Fibroblast of pulmonary artery (primary cell): ENCODE measurements around the gene DGKD.

ENCODE experiments used
- DNase-seq: peaks from one replicate; pipeline ENCODE4 v3.0.0-alpha.2; 2010; ENCODE audit warnings: low read depth
- H3K4me3 ChIP-seq: replicated peaks from 2 replicates; pipeline ENCODE4 v1.5.1; 2011; ENCODE audit warnings: low read depth, mild to moderate bottlenecking, control low read depth, low read length, moderate library complexity
- CTCF ChIP-seq: IDR thresholded peaks from 2 replicates; pipeline ENCODE4 v1.5.1; 2011; ENCODE audit warnings: mild to moderate bottlenecking, control low read depth, low read length, inconsistent platforms; ENCODE audit errors: missing control alignments

Gene DGKD

DNA sequence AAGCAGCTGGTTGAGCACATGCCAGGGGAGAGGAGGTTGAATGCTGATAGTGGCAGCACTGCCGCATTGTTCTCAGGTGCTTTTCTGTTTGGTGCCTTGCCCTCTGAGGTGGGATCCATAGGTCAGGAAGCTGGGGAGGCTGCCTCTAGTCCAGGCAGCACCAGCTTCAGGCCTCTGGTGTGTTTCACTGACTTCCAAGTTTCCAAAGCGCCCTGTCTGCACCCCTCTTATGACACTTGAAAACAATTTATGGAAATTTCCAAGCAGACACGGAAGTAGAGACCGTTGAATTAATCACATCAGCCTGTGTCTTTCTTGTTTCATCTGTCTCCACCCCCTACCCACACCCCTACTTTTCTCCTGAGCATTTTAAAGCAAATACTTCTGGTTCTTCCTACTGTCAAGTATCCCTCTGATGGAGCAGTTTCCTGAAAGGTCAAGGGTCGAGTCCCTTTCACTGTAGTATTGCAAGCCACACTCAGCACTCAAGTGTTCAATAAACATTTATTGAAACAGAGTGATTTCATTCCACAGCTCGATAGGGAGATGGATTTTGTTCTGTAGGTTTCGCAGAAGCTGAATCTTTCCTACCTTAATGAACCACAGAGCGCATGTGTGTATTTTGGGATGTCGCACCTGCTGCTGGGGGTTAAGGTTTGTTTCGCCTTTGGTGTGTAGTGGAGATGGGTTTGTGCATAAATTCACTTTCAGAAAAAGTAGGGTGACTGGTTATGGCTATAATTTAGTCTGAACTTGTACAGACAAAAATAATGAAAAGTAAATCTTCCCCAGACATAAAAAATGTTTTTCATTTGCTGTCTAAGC lies 21.4 kb downstream of the DGKD start:
- DNase-seq, result no peak
- H3K4me3 ChIP-seq, result no peak overlapping the region
- TF ChIP-seq CTCF, result no peak

GRCh38 chr2:233379034-233379433 lies 24.7 kb downstream of the DGKD start:
- no peak for DNase-seq
- no peak overlapping the region for H3K4me3 ChIP-seq
- no peak for TF ChIP-seq CTCF

DNA sequence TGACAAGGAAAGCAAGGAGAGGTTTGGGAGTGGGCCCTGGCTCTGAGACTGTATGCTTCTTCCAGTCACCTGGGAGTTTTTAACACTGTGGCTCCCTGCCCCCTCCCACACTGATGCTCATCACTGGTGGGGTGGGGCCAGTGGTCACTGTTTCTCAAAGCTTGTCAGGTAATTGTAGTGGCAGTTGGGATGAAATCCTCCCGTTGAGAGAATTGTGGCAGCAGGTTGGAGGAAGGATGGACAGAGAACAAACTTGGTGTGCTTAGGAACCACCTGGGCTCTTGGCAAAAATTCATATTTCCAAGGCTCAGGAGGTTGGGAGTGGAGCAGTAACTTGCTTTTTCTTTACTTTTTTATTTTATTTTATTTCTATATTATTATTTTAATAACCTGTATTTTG lies 25.1 kb downstream of the DGKD start:
- TF ChIP-seq CTCF, result no peak
- DNase-seq, result no peak
- no peak overlapping the region for H3K4me3 ChIP-seq

DNA sequence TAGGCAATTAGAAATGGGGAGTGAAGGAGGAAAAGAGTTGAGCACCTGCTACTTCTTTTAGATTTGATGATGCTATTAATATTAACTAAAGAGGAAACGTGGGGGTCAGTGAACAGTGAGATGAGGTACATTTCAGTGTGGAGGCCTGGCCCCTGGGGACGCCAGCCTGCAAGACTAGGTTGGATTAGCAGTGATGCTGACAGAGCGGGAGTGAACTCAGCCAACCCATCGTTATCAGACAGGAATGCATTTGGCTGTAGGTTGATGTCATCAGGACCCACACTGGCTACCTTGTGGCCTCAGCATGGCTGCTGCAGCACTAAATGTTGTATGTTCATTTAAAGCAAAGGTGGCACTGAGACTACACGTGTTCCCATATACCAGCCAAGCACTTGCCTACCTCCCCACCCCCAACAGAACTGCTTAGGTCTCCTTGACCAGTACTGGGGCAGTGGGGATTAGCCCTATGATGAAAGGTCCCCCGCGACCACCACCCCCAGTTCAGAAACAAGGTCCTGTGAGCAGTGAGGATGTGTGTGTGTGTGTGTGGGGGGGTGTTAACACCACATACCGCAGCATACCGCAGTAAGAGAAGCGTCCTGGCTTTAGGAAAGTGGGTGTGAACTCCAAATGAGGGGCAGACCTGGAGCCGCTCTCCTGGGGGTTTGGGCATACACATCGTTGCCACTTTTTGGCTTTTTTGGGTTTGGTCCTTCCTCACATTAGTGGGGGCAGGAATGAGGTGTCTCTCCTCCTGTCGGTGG lies 26.0 kb downstream of the DGKD start:
- peak; percentile 35 for DNase-seq
- H3K4me3 ChIP-seq, result no peak overlapping the region
- no peak for TF ChIP-seq CTCF

DNA sequence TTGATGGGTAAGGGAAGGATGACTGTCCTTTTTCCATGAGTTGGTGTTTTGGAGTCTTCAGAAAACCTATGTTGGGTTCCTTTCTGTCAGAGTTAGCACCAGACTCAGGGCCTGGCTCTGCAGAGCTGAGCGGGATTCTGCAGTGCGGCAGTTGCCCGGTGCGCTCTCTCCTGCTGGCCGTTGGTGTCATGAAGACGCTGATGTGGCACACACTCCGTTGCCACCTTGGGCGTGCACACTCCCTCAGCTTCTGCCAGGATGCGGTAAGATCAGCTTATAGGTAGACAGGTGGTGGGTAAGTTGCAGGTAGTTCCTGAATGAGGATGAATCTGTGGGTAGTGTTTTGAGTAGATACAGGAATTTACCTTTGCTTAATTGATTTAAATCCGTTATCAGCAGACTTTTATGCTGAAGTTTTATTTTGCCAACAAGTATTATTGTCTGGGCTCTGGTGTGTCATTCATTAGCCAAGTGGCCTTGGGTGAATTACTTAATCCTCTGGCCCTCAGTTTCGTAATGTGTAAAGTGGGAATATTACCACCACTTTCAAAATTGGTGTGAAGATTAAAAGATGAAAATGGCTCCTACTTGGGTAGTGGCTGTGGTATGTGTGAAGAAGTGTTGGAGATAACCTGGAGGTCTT lies 26.8 kb downstream of the DGKD start:
- H3K4me3 ChIP-seq, result no peak overlapping the region
- no peak for TF ChIP-seq CTCF
- DNase-seq, result no peak

DNA sequence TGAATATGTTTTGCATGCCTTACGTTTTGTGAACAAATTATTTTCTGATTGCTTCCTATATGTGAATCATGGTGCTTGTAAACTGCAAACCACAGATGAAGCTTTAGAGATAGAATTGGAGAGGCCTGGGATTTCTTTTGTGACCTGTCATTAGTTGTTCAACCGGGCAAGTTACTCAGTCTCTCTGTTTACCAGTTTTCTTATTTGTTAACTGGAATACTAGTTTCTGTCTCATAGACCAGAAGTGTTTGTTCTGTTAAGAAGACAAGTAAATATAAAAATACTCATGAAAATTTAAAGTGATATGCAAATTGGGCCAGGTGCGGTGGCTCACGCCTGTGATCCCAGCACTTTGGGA lies 27.3 kb downstream of the DGKD start:
- DNase-seq, result no peak
- no peak for TF ChIP-seq CTCF
- H3K4me3 ChIP-seq, result no peak overlapping the region
